ENCODE data around the gene OVOL1. TPM values are rescaled to one million over a fixed set of nuclear protein-coding genes. Genes with fewer than 3 reads are reported as not detected.

Gene OVOL1
- total and polyA plus RNA-seq, 2 experiments from 2014 or later, result 1.5 to 3.3 TPM

DNA sequence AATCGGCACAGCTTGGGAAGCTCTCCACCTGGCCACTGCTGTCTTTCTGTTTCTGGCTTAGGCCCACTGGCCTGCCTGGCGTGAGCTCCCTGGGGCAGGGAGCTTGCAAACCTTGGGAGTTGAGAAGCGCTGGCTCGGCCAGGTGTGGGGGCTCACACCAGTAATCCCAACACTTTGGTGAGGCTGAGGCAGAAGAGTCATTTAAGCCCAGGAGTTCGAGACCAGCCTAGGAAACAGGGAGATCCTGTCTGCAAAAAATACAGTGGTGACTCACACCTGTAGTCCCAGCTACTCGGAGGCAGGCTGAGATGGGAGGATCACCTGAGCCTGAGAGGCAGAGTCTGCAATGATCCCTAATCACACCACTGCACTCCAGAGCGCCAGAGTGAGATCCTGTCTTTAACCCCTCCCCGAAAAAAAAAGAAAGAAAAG is 10.1 kb upstream of the OVOL1 start:
- no peak overlapping the region for H3K4me3 Mint-ChIP-seq
- no peak overlapping the region for H3K27ac Mint-ChIP-seq
- H3K4me3 ChIP-seq, result no peak overlapping the region
- H3K27me3 ChIP-seq (ENCODE audit: insufficient read depth), result peaks cover 8% of the 10 kb centered on the region
- no peak for ATAC-seq
- H3K27me3 Mint-ChIP-seq (ENCODE audit: insufficient read depth, low read depth, poor library complexity), result peaks cover 13% of the 10 kb centered on the region
- H3K36me3 Mint-ChIP-seq (ENCODE audit: low read depth), result peaks cover 3% of the 10 kb centered on the region; the same call in 1 of the 3 replicates
- H3K4me1 ChIP-seq (ENCODE audit: insufficient read depth), result no peaks in the 10 kb centered on the region; the same call in 1 of the 2 replicates
- H3K9me2 ChIP-seq (ENCODE audit: insufficient read depth), result no peaks in the 10 kb centered on the region
- H4K20me1 ChIP-seq (replicated peaks; ENCODE audit: insufficient read depth), result no peaks in the 10 kb centered on the region
- no peaks in the 10 kb centered on the region for H3F3A ChIP-seq (replicated peaks; ENCODE audit: low read depth)
- TF ChIP-seq JUNB (IDR thresholded peaks at IDR 0.05; ENCODE audit: unreplicated experiment) (no peak), ZNF331 (CRISPR knock-in tag; IDR thresholded peaks at IDR 0.05; ENCODE audit: low read depth) (no peak), STAT1 (IDR thresholded peaks at IDR 0.05; ENCODE audit: unreplicated experiment) (no peak)
- TF ChIP-seq, protein P1, sequence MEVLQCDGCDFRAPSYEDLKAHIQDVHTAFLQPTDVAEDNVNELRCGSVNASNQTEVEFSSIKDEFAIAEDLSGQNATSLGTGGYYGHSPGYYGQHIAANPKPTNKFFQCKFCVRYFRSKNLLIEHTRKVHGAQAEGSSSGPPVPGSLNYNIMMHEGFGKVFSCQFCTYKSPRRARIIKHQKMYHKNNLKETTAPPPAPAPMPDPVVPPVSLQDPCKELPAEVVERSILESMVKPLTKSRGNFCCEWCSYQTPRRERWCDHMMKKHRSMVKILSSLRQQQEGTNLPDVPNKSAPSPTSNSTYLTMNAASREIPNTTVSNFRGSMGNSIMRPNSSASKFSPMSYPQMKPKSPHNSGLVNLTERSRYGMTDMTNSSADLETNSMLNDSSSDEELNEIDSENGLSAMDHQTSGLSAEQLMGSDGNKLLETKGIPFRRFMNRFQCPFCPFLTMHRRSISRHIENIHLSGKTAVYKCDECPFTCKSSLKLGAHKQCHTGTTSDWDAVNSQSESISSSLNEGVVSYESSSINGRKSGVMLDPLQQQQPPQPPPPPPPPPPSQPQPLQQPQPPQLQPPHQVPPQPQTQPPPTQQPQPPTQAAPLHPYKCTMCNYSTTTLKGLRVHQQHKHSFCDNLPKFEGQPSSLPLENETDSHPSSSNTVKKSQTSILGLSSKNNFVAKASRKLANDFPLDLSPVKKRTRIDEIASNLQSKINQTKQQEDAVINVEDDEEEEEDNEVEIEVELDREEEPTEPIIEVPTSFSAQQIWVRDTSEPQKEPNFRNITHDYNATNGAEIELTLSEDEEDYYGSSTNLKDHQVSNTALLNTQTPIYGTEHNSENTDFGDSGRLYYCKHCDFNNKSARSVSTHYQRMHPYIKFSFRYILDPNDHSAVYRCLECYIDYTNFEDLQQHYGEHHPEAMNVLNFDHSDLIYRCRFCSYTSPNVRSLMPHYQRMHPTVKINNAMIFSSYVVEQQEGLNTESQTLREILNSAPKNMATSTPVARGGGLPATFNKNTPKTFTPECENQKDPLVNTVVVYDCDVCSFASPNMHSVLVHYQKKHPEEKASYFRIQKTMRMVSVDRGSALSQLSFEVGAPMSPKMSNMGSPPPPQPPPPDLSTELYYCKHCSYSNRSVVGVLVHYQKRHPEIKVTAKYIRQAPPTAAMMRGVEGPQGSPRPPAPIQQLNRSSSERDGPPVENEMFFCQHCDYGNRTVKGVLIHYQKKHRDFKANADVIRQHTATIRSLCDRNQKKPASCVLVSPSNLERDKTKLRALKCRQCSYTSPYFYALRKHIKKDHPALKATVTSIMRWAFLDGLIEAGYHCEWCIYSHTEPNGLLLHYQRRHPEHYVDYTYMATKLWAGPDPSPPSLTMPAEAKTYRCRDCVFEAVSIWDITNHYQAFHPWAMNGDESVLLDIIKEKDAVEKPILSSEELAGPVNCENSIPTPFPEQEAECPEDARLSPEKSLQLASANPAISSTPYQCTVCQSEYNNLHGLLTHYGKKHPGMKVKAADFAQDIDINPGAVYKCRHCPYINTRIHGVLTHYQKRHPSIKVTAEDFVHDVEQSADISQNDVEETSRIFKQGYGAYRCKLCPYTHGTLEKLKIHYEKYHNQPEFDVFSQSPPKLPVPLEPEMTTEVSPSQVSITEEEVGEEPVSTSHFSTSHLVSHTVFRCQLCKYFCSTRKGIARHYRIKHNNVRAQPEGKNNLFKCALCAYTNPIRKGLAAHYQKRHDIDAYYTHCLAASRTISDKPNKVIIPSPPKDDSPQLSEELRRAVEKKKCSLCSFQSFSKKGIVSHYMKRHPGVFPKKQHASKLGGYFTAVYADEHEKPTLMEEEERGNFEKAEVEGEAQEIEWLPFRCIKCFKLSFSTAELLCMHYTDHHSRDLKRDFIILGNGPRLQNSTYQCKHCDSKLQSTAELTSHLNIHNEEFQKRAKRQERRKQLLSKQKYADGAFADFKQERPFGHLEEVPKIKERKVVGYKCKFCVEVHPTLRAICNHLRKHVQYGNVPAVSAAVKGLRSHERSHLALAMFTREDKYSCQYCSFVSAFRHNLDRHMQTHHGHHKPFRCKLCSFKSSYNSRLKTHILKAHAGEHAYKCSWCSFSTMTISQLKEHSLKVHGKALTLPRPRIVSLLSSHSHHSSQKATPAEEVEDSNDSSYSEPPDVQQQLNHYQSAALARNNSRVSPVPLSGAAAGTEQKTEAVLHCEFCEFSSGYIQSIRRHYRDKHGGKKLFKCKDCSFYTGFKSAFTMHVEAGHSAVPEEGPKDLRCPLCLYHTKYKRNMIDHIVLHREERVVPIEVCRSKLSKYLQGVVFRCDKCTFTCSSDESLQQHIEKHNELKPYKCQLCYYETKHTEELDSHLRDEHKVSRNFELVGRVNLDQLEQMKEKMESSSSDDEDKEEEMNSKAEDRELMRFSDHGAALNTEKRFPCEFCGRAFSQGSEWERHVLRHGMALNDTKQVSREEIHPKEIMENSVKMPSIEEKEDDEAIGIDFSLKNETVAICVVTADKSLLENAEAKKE (CRISPR knock-in tag; IDR thresholded peaks at IDR 0.05), result no peak
- TF ChIP-seq, protein P2, sequence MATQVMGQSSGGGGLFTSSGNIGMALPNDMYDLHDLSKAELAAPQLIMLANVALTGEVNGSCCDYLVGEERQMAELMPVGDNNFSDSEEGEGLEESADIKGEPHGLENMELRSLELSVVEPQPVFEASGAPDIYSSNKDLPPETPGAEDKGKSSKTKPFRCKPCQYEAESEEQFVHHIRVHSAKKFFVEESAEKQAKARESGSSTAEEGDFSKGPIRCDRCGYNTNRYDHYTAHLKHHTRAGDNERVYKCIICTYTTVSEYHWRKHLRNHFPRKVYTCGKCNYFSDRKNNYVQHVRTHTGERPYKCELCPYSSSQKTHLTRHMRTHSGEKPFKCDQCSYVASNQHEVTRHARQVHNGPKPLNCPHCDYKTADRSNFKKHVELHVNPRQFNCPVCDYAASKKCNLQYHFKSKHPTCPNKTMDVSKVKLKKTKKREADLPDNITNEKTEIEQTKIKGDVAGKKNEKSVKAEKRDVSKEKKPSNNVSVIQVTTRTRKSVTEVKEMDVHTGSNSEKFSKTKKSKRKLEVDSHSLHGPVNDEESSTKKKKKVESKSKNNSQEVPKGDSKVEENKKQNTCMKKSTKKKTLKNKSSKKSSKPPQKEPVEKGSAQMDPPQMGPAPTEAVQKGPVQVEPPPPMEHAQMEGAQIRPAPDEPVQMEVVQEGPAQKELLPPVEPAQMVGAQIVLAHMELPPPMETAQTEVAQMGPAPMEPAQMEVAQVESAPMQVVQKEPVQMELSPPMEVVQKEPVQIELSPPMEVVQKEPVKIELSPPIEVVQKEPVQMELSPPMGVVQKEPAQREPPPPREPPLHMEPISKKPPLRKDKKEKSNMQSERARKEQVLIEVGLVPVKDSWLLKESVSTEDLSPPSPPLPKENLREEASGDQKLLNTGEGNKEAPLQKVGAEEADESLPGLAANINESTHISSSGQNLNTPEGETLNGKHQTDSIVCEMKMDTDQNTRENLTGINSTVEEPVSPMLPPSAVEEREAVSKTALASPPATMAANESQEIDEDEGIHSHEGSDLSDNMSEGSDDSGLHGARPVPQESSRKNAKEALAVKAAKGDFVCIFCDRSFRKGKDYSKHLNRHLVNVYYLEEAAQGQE (IDR thresholded peaks at IDR 0.05; ENCODE audit: unreplicated experiment), result no peak
- H3K79me2 ChIP-seq (replicated peaks; ENCODE audit: insufficient read depth), result no peaks in the 10 kb centered on the region
- DNase-seq (ENCODE audit: low spot score), result no peak
- H3K27ac ChIP-seq (ENCODE audit: low read depth), result no peak overlapping the region
- H3K9me3 Mint-ChIP-seq, result no peaks in the 10 kb centered on the region; the same call in 2 of the 3 replicates
- no peak overlapping the region for H2AFZ ChIP-seq
- H3K4me1 Mint-ChIP-seq, result no peaks in the 10 kb centered on the region
- H3K36me3 ChIP-seq (ENCODE audit: insufficient read depth), result no peaks in the 10 kb centered on the region
- H3K4me2 ChIP-seq, result no peak overlapping the region

Data from GM23338 (cell line).